ENCODE data around the gene EWSR1.

- TF ChIP-seq CTCF (IDR thresholded peaks at IDR 0.05), result no peak
- TF ChIP-seq POLR2AphosphoS5 (IDR thresholded peaks at IDR 0.05), result no peak
Observed at GRCh38 chr22:29251981-29252911, 15.8 kb upstream of the EWSR1 start.
